Karpas-422 (cell line): ENCODE measurements around the gene DISC1. TPM values are rescaled to one million over a fixed set of nuclear protein-coding genes. Genes with fewer than 3 reads are reported as not detected.
A peak's percentile ranks its signal among the peaks of the same experiment; 100 is the strongest.
"Not testable (repeated sequence)": the region's sequence is repeated elsewhere in the genome, so short reads cannot be mapped to it uniquely, and the experiment has no call there.

Source experiments
- DNase-seq: peaks from one replicate; pipeline ENCODE4 v3.0.0-alpha.2; 2015
- H2AFZ ChIP-seq: fragments of 200-600 bp; sonication (generic); 2 replicates; pipeline ENCODE4 v1.6.1; 2014; ENCODE audit warnings: antibody characterized with exemption, low read length, mixed read lengths
- H3K27ac ChIP-seq: fragments of 200-600 bp; sonication (generic); 2 replicates; pipeline ENCODE4 v1.5.1; 2014; ENCODE audit warnings: mild to moderate bottlenecking, low read length, moderate library complexity
- H3K27me3 ChIP-seq: fragments of 200-600 bp; sonication (generic); 2 replicates; pipeline ENCODE4 v1.6.1; 2014; ENCODE audit warnings: low read length, mixed read lengths
- H3K36me3 ChIP-seq: fragments of 200-600 bp; sonication (generic); 2 replicates; pipeline ENCODE4 v1.6.1; 2014; ENCODE audit warnings: low read length, mixed read lengths; ENCODE audit not compliant: insufficient read depth
- H3K4me1 ChIP-seq: fragments of 200-600 bp; sonication (generic); 2 replicates; pipeline ENCODE4 v1.6.1; 2014; ENCODE audit warnings: mild to moderate bottlenecking, low read length, mixed read lengths
- H3K4me2 ChIP-seq: fragments of 200-600 bp; sonication (generic); 2 replicates; pipeline ENCODE4 v1.6.1; 2014; ENCODE audit warnings: low read length, low read depth, mild to moderate bottlenecking; ENCODE audit not compliant: poor library complexity, severe bottlenecking
- H3K4me3 ChIP-seq: fragments of 200-600 bp; sonication (generic); 2 replicates; pipeline ENCODE4 v1.5.1; 2014; ENCODE audit warnings: mild to moderate bottlenecking, antibody characterized with exemption, low read length, mixed read lengths
- H3K79me2 ChIP-seq: fragments of 200-600 bp; sonication (generic); 2 replicates; pipeline ENCODE4 v1.6.1; 2014; ENCODE audit warnings: mild to moderate bottlenecking, low read length, mixed read lengths
- H3K9ac ChIP-seq: fragments of 200-600 bp; sonication (generic); 2 replicates; pipeline ENCODE4 v1.6.0; 2014; ENCODE audit warnings: low read length
- H3K9me2 ChIP-seq: fragments of 200-600 bp; sonication (generic), shearing (Covaris generic); replicated peaks from 2 replicates; pipeline ENCODE4 v1.6.0; 2014; ENCODE audit warnings: mild to moderate bottlenecking, low read length, moderate library complexity; ENCODE audit not compliant: insufficient read depth
- H3K9me3 ChIP-seq: fragments of 300-700, 200-600 bp; sonication (generic); 2 replicates; pipeline ENCODE4 v1.6.1; 2014; ENCODE audit warnings: low read length, mixed read lengths
- H4K20me1 ChIP-seq: fragments of 200-600 bp; sonication (generic); 2 replicates; pipeline ENCODE4 v1.6.1; 2014; ENCODE audit warnings: mild to moderate bottlenecking, antibody characterized with exemption, low read length, low read depth; ENCODE audit not compliant: insufficient read depth
- total RNA-seq: library from RNA; depleted of rRNA; stranded (reverse); fragments of >200 nt; shearing (Covaris generic); gene quantifications from 2 replicates; pipeline ENCODE4 v1.2.3, GENCODE V29; 2014; ENCODE audit warnings: low replicate concordance

The DISC1 gene
- total RNA-seq, 1 experiment from 2014 or later, result 6.4 TPM

GRCh38 chr1:231776757-231777062 is 150.1 kb downstream of the DISC1 start:
- Histone ChIP-seq H4K20me1 (no peaks in the 10 kb centered on the region), H3K27ac (no peak overlapping the region), H3K36me3 (no peaks in the 10 kb centered on the region), H3K4me3 (no peak overlapping the region), H3K79me2 (no peaks in the 10 kb centered on the region), H3K27me3 (no peaks in the 10 kb centered on the region), H3K4me2 (no peak overlapping the region), H2AFZ (no peak overlapping the region), H3K4me1 (peaks cover 6% of the 10 kb centered on the region), H3K9ac (no peak overlapping the region), H3K9me2 (no peaks in the 10 kb centered on the region), H3K9me3 (no peaks in the 10 kb centered on the region)
- no peak for DNase-seq

GRCh38 chr1:231778009-231778719 is 151.6 kb downstream of the DISC1 start:
- Histone ChIP-seq H2AFZ (no peak overlapping the region), H3K27ac (no peak overlapping the region), H3K27me3 (no peaks in the 10 kb centered on the region), H3K4me3 (no peak overlapping the region), H4K20me1 (no peaks in the 10 kb centered on the region), H3K36me3 (no peaks in the 10 kb centered on the region), H3K79me2 (no peaks in the 10 kb centered on the region), H3K9me3 (no peaks in the 10 kb centered on the region), H3K9me2 (no peaks in the 10 kb centered on the region), H3K4me2 (no peak overlapping the region), H3K4me1 (peaks cover 12% of the 10 kb centered on the region), H3K9ac (no peak overlapping the region)
- DNase-seq, result no peak

DNA sequence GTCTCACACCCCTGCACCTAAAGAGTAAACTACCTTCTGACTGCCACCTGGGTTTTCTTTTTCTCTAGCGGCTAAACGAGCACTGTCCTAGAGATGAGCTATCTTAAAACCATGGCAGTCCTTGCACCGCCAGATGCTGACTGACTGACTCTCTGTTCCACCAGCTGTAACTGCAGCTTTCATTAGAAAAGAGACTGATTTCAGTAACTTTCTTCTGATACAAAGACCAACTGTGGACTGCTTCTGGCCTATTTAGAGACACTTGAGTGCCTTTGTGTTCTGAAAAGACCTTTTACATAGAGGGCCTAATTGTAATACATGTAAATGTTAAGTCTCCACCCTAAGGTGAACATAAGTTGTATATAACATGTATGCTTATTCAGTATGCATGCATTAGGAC is 152.5 kb downstream of the DISC1 start:
- Histone ChIP-seq H3K9me3 (no peaks in the 10 kb centered on the region), H3K27me3 (no peaks in the 10 kb centered on the region), H3K4me2 (no peak overlapping the region), H4K20me1 (no peaks in the 10 kb centered on the region), H3K79me2 (no peaks in the 10 kb centered on the region), H3K9me2 (no peaks in the 10 kb centered on the region), H3K4me3 (no peak overlapping the region), H3K4me1 (peaks cover 12% of the 10 kb centered on the region), H3K36me3 (no peaks in the 10 kb centered on the region), H3K9ac (no peak overlapping the region), H2AFZ (no peak overlapping the region), H3K27ac (no peak overlapping the region)
- DNase-seq, result no peak

DNA sequence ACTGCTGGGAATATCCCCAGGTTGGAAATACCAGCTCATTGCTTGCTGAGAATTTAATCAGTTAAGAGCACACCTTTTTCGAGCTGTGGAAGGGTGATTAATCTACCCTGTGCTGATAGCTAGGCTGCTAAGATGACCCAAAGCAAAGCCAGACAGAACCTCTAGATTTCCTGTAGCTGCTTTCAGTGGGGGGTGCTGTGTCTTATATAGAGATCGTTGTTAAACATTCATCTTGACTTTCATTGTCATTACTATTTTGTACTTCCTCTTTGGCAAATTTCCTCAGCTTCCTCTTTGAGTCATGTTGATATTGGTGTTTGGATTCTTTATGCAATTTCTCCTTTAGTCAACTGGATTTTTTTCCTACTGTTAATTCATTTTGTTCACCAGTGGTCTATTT is 155.3 kb downstream of the DISC1 start:
- Histone ChIP-seq H3K27ac (no peak overlapping the region), H3K36me3 (no peaks in the 10 kb centered on the region), H3K9me2 (no peaks in the 10 kb centered on the region), H3K4me1 (peaks cover 12% of the 10 kb centered on the region), H3K4me2 (peak overlapping the region; percentile 5), H3K9me3 (no peaks in the 10 kb centered on the region), H2AFZ (no peak overlapping the region), H3K27me3 (no peaks in the 10 kb centered on the region), H3K79me2 (no peaks in the 10 kb centered on the region), H3K9ac (no peak overlapping the region), H4K20me1 (no peaks in the 10 kb centered on the region), H3K4me3 (no peak overlapping the region)
- peak; percentile 51 for DNase-seq

DNA sequence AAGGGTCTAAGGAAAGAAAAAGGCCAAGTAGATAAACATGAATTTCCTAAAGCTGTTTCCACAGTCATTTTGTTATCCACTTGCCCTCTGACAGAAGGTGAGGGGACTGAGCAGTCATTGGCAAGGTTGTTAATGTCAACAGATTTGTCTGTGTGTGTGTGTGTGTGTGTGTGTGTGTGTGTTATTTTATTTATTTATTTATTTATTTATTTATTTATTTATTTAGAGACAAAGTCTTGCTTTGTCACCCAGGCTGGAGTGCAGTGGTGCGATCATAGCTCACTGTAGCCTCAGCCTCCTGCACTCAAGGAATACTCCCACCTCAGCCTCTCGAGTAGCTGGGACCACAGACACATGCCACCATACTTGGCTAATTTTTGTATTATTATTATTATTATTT is 158.5 kb downstream of the DISC1 start:
- not testable (repeated sequence) for H3K4me2 ChIP-seq, H3K36me3 ChIP-seq, H3K9me3 ChIP-seq, H4K20me1 ChIP-seq, H3K4me3 ChIP-seq, H3K27ac ChIP-seq, H3K9ac ChIP-seq, DNase-seq, H3K79me2 ChIP-seq, H2AFZ ChIP-seq, H3K9me2 ChIP-seq, H3K27me3 ChIP-seq
- H3K4me1 ChIP-seq, result peaks cover 12% of the 10 kb centered on the region

- H3K4me1 ChIP-seq, result peaks cover 12% of the 10 kb centered on the region
- no peak overlapping the region for H3K4me3 ChIP-seq
- no peaks in the 10 kb centered on the region for H3K9me3 ChIP-seq
- H3K4me2 ChIP-seq, result no peak overlapping the region
- H3K79me2 ChIP-seq, result no peaks in the 10 kb centered on the region
- DNase-seq, result no peak
- no peak overlapping the region for H3K9ac ChIP-seq
- H2AFZ ChIP-seq, result no peak overlapping the region
- no peaks in the 10 kb centered on the region for H3K36me3 ChIP-seq
- no peak overlapping the region for H3K27ac ChIP-seq
- no peaks in the 10 kb centered on the region for H3K9me2 ChIP-seq
- no peaks in the 10 kb centered on the region for H4K20me1 ChIP-seq
- no peaks in the 10 kb centered on the region for H3K27me3 ChIP-seq
These were observed 159.5 kb downstream of the DISC1 start for GRCh38 chr1:231786126-231786525.

DNA sequence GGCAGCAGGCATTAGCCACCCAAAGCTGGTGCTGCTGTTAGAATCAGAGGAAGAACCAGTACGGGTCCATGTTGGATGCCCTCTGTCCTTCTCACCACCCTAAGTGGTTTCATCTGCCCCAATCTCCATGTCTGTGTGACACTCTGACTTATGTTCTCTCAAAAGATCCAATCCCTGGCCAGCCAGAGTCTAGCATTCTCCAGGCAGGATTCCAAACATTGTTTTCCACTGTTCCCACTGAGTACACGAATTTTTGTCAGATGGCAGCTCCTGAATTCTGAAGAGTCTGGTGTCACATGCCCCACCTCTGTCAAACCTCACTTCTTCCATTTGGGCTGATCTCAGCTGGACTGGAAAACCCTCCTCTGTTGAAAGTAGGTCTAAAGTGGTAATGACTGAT is 166.0 kb downstream of the DISC1 start:
- Histone ChIP-seq H4K20me1 (no peaks in the 10 kb centered on the region), H3K36me3 (no peaks in the 10 kb centered on the region), H3K27me3 (no peaks in the 10 kb centered on the region), H3K4me2 (no peak overlapping the region), H3K79me2 (no peaks in the 10 kb centered on the region), H3K27ac (no peak overlapping the region), H3K4me1 (no peaks in the 10 kb centered on the region), H3K9ac (no peak overlapping the region), H3K9me3 (no peaks in the 10 kb centered on the region), H3K9me2 (no peaks in the 10 kb centered on the region), H2AFZ (no peak overlapping the region), H3K4me3 (no peak overlapping the region)
- no peak for DNase-seq

- H4K20me1 ChIP-seq, result no peaks in the 10 kb centered on the region
- H3K9me3 ChIP-seq, result no peaks in the 10 kb centered on the region
- H3K4me1 ChIP-seq, result no peaks in the 10 kb centered on the region
- H3K4me2 ChIP-seq, result no peak overlapping the region
- no peak overlapping the region for H2AFZ ChIP-seq
- DNase-seq, result no peak
- H3K9ac ChIP-seq, result no peak overlapping the region
- H3K27ac ChIP-seq, result no peak overlapping the region
- no peaks in the 10 kb centered on the region for H3K27me3 ChIP-seq
- H3K79me2 ChIP-seq, result no peaks in the 10 kb centered on the region
- H3K9me2 ChIP-seq, result no peaks in the 10 kb centered on the region
- no peaks in the 10 kb centered on the region for H3K36me3 ChIP-seq
- no peak overlapping the region for H3K4me3 ChIP-seq
These were observed 167.3 kb downstream of the DISC1 start for GRCh38 chr1:231793893-231794292.

GRCh38 chr1:231796141-231796540 is 169.6 kb downstream of the DISC1 start:
- Histone ChIP-seq H3K4me1 (no peaks in the 10 kb centered on the region), H3K27ac (no peak overlapping the region), H3K79me2 (no peaks in the 10 kb centered on the region), H4K20me1 (no peaks in the 10 kb centered on the region), H3K9me2 (no peaks in the 10 kb centered on the region), H3K4me3 (no peak overlapping the region), H3K9ac (no peak overlapping the region), H3K36me3 (no peaks in the 10 kb centered on the region), H3K4me2 (no peak overlapping the region), H3K27me3 (no peaks in the 10 kb centered on the region), H2AFZ (no peak overlapping the region), H3K9me3 (no peaks in the 10 kb centered on the region)
- no peak for DNase-seq
